Caco-2 (cell line): ENCODE measurements around the gene TALDO1. TPM values are rescaled to one million over a fixed set of nuclear protein-coding genes. Genes with fewer than 3 reads are reported as not detected.

Experiments used
- BruUV-seq: library from RNA; stranded (reverse); fragments of 400-500 nt; replicated peaks from 2 replicates; lab custom pipeline; 2021; lab: Mats Ljungman, UMichigan
- CTCF ChIA-PET: fragments of 300-600 bp; sonication (Branson Sonifier 250); formaldehyde crosslinking; loops from one replicate; lab custom pipeline; 2022; ENCODE audit warnings: antibody characterized with exemption; lab: Charles Lee
- POLR2A ChIA-PET: fragments of 300-600 bp; sonication (Branson Sonifier 250); formaldehyde crosslinking; loops from one replicate; lab custom pipeline; 2022; ENCODE audit warnings: antibody characterized with exemption; lab: Charles Lee
- DNase-seq, 2 experiments: peaks; one replicate each; pipeline versions ENCODE4 v3.0.0 to v3.0.0-alpha.2; 2020 to 2022
- H3K27me3 ChIP-seq: replicated peaks from 2 replicates; pipeline ENCODE4 v1.6.0; 2011; ENCODE audit warnings: low read length; ENCODE audit not compliant: control insufficient read depth, insufficient read depth
- H3K36me3 ChIP-seq: 2 replicates; pipeline ENCODE4 v1.5.1; 2011; ENCODE audit warnings: low read length; ENCODE audit not compliant: control insufficient read depth, insufficient read depth
- H3K4me1 ChIP-seq: fragments of 250-450 bp; sonication (Bioruptor Pico); 2 replicates; pipeline ENCODE4 v1.5.1; 2020; ENCODE audit warnings: mild to moderate bottlenecking
- H3K4me3 ChIP-seq: 2 replicates; pipeline ENCODE4 v1.5.1; 2011; ENCODE audit warnings: low read depth, mild to moderate bottlenecking, control low read depth, low read length
- H3K9me3 ChIP-seq: fragments of 250-450 bp; sonication (Bioruptor Pico); 2 replicates; pipeline ENCODE4 v1.5.1; 2020; ENCODE audit warnings: mild to moderate bottlenecking, moderate library complexity
- H3K27ac Mint-ChIP-seq: one replicate; pipeline ENCODE4 v1.8.0; 2022; ENCODE audit warnings: mixed read lengths; ENCODE audit not compliant: unreplicated experiment
- H3K27me3 Mint-ChIP-seq: one replicate; pipeline ENCODE4 v1.8.0; 2022; ENCODE audit warnings: mixed read lengths; ENCODE audit not compliant: insufficient read depth, unreplicated experiment
- H3K36me3 Mint-ChIP-seq: one replicate; pipeline ENCODE4 v1.8.0; 2022; ENCODE audit warnings: mild to moderate bottlenecking, mixed read lengths; ENCODE audit not compliant: insufficient read depth, unreplicated experiment
- H3K4me1 Mint-ChIP-seq: one replicate; pipeline ENCODE4 v1.8.0; 2022; ENCODE audit warnings: low read depth, mixed read lengths; ENCODE audit not compliant: unreplicated experiment
- H3K4me3 Mint-ChIP-seq: one replicate; pipeline ENCODE4 v1.8.0; 2022; ENCODE audit warnings: mild to moderate bottlenecking, moderate library complexity, mixed read lengths; ENCODE audit not compliant: unreplicated experiment
- H3K9me3 Mint-ChIP-seq: one replicate; pipeline ENCODE4 v1.8.0; 2022; ENCODE audit warnings: mixed read lengths; ENCODE audit not compliant: unreplicated experiment
- intact Hi-C: fragments of 100-400 bp; cut with micrococcal nuclease; formaldehyde crosslinking; loops from one replicate; pipeline ENCODE4 v1.10.0; 2022; ENCODE audit not compliant: unreplicated experiment
- total RNA-seq: library from RNA; stranded (reverse); gene quantifications from 2 replicates; pipeline ENCODE4 v1.2.3, GENCODE V29; 2022
- TF ChIP-seq, protein P1 (sequence below), 2 experiments: fragments of 200-600 bp in 1 of 2; IDR thresholded peaks; 1 replicate in 1 of 2; 2 replicates in 1 of 2; pipeline versions ENCODE4 v1.5.1 to v1.8.0; 2011 to 2022; ENCODE audit warnings: antibody characterized with exemption in 1 of 2, control low read depth in 1 of 2, inconsistent platforms in 1 of 2, low read depth in 1 of 2, low read length in 1 of 2, mild to moderate bottlenecking in 1 of 2, moderate library complexity in 1 of 2; ENCODE audit not compliant: insufficient read depth in 1 of 2, severe bottlenecking in 1 of 2, unreplicated experiment in 1 of 2

TALDO1 gene
- total RNA-seq, 1 experiment from 2014 or later, result 293 TPM

DNA sequence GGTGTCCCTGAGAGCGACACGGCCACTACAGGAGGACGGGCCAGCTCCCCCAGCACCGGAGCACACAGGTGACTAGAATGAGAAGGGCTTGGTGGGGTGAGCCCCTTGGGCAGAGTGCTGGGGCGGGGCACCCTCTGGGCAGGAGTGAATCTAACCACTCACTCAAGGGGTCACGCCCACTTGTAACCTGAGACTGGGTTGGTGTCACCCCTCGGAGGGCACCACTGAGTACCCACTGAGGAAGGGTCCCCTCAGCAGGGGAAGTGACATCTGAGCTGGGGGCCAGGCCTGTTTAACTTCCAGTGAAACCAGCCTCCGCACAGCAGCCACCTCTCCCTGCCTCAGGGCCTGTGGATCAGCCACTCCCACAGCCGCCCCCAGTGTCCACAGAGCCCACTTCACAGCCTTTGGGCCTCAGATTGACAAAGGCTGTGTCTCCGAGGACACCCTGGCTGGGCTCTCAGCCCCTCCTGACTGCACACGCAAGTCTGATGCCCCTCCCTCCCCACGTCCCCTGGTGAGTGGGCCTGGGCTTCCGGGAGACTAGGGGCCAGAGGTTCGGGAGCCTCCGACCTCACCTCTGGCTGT, 24.4 kb downstream of the TALDO1 start:
- peak in 1 of 2 experiments; percentile 32 for DNase-seq
- Histone ChIP-seq H3K9me3 (no peaks in the 10 kb centered on the region), H3K36me3 (peaks cover 4% of the 10 kb centered on the region), H3K4me3 (no peak overlapping the region), H3K27me3 (no peaks in the 10 kb centered on the region), H3K4me1 (peaks cover 8% of the 10 kb centered on the region)
- H3K27ac Mint-ChIP-seq, result no peak overlapping the region
- H3K4me1 Mint-ChIP-seq, result no peaks in the 10 kb centered on the region
- no peaks in the 10 kb centered on the region for H3K27me3 Mint-ChIP-seq
- H3K9me3 Mint-ChIP-seq, result no peaks in the 10 kb centered on the region
- TF ChIP-seq, protein P1, sequence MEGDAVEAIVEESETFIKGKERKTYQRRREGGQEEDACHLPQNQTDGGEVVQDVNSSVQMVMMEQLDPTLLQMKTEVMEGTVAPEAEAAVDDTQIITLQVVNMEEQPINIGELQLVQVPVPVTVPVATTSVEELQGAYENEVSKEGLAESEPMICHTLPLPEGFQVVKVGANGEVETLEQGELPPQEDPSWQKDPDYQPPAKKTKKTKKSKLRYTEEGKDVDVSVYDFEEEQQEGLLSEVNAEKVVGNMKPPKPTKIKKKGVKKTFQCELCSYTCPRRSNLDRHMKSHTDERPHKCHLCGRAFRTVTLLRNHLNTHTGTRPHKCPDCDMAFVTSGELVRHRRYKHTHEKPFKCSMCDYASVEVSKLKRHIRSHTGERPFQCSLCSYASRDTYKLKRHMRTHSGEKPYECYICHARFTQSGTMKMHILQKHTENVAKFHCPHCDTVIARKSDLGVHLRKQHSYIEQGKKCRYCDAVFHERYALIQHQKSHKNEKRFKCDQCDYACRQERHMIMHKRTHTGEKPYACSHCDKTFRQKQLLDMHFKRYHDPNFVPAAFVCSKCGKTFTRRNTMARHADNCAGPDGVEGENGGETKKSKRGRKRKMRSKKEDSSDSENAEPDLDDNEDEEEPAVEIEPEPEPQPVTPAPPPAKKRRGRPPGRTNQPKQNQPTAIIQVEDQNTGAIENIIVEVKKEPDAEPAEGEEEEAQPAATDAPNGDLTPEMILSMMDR (IDR thresholded peaks at IDR 0.05; ENCODE audit: insufficient read depth in 1 of 2, low read depth in 1 of 2, low read length in 1 of 2, severe bottlenecking in 1 of 2, unreplicated experiment in 1 of 2), result no peak
- intact Hi-C loops, result no loop called here
- H3K4me3 Mint-ChIP-seq, result no peak overlapping the region
- peaks cover 58% of the 10 kb centered on the region for H3K36me3 Mint-ChIP-seq
- POLR2A ChIA-PET, result no interaction called here
- CTCF ChIA-PET, result no interaction called here
- BruUV-seq, result no TSS peak

DNA sequence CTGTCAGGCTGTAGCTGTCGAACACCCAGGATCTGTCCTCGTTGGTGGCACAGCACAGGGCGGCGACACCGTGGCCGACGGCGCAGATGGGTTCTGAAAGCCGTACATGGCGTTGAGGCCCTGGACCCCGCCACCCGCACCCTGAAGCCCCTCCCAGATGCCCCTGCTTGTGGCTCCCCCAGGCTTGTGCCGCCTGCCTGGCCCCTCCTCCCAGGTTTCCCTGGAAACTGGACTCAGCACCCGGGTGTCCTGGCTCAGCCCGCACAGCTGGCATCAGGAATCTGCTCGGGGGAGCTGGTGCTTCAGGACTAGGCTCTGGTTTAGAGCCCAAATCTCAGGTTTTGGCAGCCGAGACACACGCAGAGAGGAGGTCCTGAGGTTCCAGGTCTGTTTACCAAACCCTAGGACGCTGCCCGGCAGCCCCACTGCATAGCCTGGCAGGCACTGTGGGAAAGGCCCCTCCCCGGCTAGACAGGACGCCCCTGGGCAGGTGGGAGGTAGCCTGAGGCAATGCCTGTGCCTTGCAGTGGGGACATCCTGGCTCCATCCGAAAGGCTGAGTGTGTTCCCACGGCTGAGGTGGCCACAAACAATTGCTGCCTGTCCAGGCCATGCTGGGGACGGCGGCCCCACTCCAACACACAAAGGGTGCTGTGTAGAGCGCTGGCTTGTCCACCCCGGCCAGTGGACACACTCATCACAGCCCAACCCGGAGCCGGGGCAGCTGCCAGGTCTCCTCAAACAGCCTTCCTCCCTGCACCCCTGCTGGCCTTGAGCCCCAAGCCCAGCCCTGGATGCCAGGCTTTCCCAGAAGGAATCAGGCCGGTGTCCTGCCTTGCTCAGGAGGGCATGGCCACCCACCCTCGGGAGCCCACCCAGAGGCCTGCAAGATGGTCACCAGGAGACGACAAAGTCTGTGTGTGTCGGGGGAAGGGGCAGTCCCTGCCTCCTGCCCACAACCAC, 25.4 kb downstream of the TALDO1 start:
- peaks cover 4% of the 10 kb centered on the region for H3K36me3 ChIP-seq

DNA sequence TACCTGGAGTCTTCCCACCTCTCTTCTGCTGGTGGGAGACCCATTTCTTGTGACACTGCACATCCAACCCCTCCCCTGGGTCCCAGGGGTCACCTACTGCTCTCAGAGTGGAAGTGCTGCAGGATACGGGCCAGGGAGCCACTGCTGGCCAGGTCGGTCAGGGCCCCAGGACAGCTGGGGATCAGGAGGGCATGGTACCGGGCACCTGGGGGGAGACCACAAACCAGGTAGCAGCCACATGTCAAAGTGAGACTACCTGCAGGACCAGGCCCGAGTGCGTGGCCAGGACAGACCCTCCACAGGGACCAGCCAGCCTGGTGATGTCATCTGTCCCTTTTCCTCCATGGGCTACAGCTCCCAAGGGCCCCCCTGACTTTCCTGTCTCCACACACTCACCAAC, 26.2 kb downstream of the TALDO1 start:
- Histone ChIP-seq H3K4me3 (no peak overlapping the region), H3K27me3 (no peaks in the 10 kb centered on the region), H3K36me3 (peaks cover 4% of the 10 kb centered on the region), H3K9me3 (no peaks in the 10 kb centered on the region), H3K4me1 (peaks cover 11% of the 10 kb centered on the region)
- TF ChIP-seq, protein P1 (IDR thresholded peaks at IDR 0.05; ENCODE audit: insufficient read depth in 1 of 2, low read depth in 1 of 2, low read length in 1 of 2, severe bottlenecking in 1 of 2, unreplicated experiment in 1 of 2), result no peak
- ChIA-PET POLR2A (no interaction called here), CTCF (no interaction called here)
- DNase-seq, result peak in 1 of 2 experiments; percentile 30
- Mint-ChIP-seq H3K4me3 (no peak overlapping the region), H3K36me3 (peaks cover 46% of the 10 kb centered on the region), H3K9me3 (no peaks in the 10 kb centered on the region), H3K4me1 (no peaks in the 10 kb centered on the region), H3K27ac (no peak overlapping the region), H3K27me3 (no peaks in the 10 kb centered on the region)
- intact Hi-C loops, result no loop called here
- BruUV-seq, result no TSS peak

More for the DNA sequence above, 25.4 kb downstream of the TALDO1 start:
- no peaks in the 10 kb centered on the region for H3K4me1 Mint-ChIP-seq
- H3K9me3 Mint-ChIP-seq, result no peaks in the 10 kb centered on the region
- no peak overlapping the region for H3K27ac Mint-ChIP-seq
- Histone ChIP-seq H3K9me3 (no peaks in the 10 kb centered on the region), H3K4me3 (no peak overlapping the region), H3K27me3 (no peaks in the 10 kb centered on the region), H3K4me1 (peaks cover 8% of the 10 kb centered on the region)
- H3K4me3 Mint-ChIP-seq, result no peak overlapping the region
- DNase-seq, result peak in 1 of 2 experiments; percentile 35
- peaks cover 50% of the 10 kb centered on the region for H3K36me3 Mint-ChIP-seq
- no TSS peak for BruUV-seq
- ChIA-PET CTCF (no interaction called here), POLR2A (no interaction called here)
- TF ChIP-seq, protein P1 (IDR thresholded peaks at IDR 0.05; ENCODE audit: insufficient read depth in 1 of 2, low read depth in 1 of 2, low read length in 1 of 2, severe bottlenecking in 1 of 2, unreplicated experiment in 1 of 2), result no peak
- intact Hi-C loops, result no loop called here
- no peaks in the 10 kb centered on the region for H3K27me3 Mint-ChIP-seq
